AG10803 (cell line): ENCODE measurements around the gene KCNC4.

Source experiments
- DNase-seq: peaks from one replicate; pipeline ENCODE4 v3.0.0; 2010; ENCODE audit warnings: low read depth
- H3K4me3 ChIP-seq: 2 replicates; pipeline ENCODE4 v1.5.1; 2011; ENCODE audit warnings: mild to moderate bottlenecking, low read length, control low read depth
- CTCF ChIP-seq: conservative IDR thresholded peaks from 2 replicates; pipeline ENCODE4 v1.5.1; 2011; ENCODE audit warnings: mild to moderate bottlenecking, low read length, control low read depth, inconsistent platforms

The KCNC4 gene

GRCh38 chr1:110206261-110206920, 3.7 kb upstream of the KCNC4 start:
- no peak for DNase-seq
- H3K4me3 ChIP-seq: no peak overlapping the region
- no peak for TF ChIP-seq CTCF

- peak; percentile 94 for TF ChIP-seq CTCF
- no peak overlapping the region for H3K4me3 ChIP-seq
- DNase-seq: peak; percentile 31
Observed at GRCh38 chr1:110207831-110208230, 2.3 kb upstream of the KCNC4 start.

- no peak for TF ChIP-seq CTCF
- DNase-seq: no peak
- H3K4me3 ChIP-seq: peak overlapping the region; percentile 67
Observed at GRCh38 chr1:110208916-110209645, 1.0 kb upstream of the KCNC4 start.

GRCh38 chr1:110210604-110211495, 736 bp downstream of the KCNC4 start:
- H3K4me3 ChIP-seq: peak overlapping the region; percentile 67
- no peak for TF ChIP-seq CTCF
- DNase-seq: peak; percentile 43

- no peak for DNase-seq
- peak overlapping the region; percentile 67 for H3K4me3 ChIP-seq
- no peak for TF ChIP-seq CTCF
Observed at GRCh38 chr1:110211496-110212168, 1.5 kb downstream of the KCNC4 start.

GRCh38 chr1:110212169-110213142, 2.3 kb downstream of the KCNC4 start:
- no peak for DNase-seq
- no peak for TF ChIP-seq CTCF
- H3K4me3 ChIP-seq: no peak overlapping the region
